Hematopoietic multipotent progenitor cell treated with erythropoietin and hydrocortisone succinate and interleukin-3 and kit ligand, for 15 days (in vitro differentiated cells): ENCODE measurements around the gene RSAD1.

Experiments
- DNase-seq: peaks from one replicate; pipeline ENCODE4 v3.0.0-alpha.2; 2015; ENCODE audit warnings: low spot score

RSAD1 gene

DNA sequence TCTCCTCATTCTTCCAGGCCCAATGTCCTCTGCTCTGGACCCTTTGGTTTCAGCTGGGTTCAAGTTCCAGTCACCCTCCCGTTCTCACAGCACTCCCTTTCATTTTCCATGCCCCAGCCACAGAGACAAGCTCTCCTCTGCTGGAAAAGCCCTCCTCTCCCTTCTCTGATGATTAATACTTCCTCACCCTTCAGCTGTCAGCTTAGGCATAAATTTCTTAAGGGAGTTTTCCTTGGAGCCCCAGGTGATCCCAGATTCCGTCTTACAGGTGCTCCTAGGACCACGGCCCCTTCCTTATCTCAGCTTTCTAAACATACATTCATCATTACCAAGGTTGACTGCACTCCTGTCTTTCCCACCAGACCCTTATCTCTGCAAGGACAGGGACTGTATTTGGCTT, 20.4 kb upstream of the RSAD1 start:
- no peak for DNase-seq

DNA sequence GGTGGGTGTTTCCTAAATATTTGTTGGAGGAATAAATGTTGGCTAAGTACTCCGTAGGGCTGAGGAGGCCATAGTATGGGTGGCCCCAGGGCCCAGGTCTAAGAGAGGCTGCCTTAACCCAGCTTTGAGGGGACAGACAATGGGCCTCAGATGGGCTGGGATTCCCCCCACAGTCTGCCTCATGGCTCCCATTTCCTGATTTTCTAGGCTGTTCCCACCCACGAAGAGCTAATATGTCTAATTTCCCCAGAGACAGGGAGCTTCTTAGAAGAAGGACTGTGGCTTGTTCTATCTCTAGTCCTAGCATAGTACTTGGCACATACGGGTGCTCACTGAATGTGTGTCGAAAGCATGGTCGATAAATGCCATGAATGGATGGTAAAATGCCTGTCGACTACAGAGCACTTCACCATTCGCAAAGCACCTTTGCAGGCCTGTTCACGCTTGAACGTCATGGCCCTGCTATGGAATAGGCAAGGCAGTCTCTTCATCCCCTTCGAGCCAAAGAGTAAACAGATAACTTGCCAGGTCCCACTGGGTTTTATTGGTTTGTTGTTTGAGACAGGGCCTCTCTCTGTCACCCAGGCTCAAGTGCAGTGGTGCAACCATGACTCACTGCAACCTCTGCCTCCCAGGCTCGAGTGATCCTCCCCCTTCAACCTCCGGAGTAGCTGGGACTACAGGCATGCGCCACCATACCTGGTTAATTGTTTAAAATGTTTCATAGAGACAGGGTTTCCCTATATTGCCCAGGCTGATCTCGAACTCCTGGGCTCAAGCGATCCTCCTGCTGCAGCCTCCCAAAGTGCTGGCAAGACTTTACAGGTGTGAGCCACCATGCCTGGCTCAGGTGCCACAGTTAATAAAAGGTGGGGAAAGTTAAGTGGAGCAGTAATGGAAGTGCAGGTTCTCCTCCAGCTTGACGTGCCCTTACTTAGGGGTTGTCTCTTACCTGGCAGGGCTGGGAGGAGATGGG, 19.7 kb upstream of the RSAD1 start:
- no peak for DNase-seq

DNA sequence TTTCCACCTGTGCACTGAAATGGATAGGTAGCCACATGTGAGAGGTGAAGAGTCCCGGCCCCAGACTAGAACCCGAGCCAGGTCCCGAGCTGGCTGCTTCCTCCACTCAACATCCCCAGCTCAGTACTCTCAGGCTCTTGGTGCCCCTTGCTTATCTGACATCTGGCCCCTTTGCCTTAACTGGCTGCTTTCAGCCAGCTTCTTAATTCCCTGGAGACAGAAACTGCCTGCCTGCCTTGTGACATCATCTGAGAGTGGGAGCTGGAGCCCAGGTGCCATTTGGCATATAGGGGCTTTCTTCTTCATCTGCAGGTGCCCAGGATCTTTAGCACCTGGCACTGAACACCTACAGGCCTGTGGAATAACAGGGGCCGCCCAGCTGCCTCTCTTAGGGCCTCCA, 18.9 kb upstream of the RSAD1 start:
- DNase-seq, result no peak

DNA sequence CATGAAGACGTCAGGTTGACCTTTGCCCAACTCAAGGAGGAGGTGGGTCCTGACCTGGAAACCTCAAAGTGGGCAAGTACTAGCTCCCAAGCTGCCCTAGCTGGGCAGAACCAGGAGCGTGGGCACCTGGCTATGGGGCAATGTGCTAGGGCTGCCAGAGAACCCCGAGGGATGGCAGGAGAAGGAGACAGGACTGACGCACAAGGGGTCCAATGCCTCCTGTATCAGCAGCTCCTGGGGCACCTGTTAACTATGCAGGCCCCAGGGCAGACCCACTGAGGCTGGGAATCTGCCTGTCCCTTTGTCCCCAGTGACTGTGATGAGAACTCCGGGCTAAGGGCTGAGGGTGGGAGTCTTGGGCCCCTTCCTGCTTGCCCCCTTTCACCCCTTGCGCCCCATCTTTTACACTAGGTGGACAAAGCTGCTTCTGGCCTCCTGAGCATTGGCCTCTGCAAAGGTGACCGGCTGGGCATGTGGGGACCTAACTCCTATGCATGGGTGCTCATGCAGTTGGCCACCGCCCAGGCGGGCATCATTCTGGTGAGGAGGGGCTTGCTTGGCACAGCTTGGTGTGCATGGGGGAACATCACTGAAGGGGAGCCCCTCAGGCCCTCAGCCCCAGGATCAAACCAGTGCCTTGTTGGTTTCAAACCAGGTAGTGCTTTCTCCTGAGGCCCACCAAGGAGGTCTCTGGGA, 17.7 kb upstream of the RSAD1 start:
- no peak for DNase-seq

DNA sequence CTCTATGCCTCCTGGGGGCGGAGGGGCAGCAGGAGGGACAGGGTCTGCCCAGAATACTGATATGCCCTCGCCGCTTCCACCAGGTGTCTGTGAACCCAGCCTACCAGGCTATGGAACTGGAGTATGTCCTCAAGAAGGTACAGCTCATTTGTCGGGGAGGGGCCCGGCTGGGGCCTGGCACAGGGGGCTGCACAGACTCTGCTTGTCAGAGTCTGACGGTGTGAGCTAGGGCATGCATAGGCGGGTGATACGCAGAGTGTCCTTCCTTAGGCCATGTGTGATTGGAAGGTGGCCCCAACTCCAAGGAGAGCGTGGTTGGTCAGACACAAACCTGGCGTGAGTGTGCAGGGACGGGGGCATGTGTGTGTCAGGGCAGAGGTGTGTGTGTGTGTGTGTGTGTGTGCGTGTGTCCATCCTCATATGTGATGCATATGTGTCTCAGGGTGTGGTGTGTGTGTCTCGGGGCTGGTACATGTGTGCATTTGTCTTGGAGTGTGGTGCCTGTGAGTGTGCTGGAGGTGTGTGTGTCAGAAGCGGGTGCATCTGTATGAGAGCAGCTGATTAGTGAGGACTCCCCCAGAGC, 17.0 kb upstream of the RSAD1 start:
- no peak for DNase-seq

DNA sequence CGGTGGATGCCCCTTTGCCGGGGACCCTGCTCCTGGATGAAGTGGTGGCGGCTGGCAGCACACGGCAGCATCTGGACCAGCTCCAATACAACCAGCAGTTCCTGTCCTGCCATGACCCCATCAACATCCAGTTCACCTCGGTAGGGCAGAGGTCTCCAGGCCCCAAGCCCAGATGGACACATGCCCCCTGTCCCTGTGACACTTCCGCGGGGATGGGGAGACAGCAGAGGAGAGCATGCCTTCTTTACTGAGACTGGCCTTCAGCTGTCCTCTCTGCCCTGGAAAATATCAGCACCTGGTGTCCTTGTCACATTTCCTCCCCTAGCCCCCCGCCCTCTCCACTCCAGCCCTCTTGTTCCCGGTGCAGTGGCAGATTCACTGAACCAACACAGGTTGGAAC, 16.2 kb upstream of the RSAD1 start:
- DNase-seq, result no peak

DNA sequence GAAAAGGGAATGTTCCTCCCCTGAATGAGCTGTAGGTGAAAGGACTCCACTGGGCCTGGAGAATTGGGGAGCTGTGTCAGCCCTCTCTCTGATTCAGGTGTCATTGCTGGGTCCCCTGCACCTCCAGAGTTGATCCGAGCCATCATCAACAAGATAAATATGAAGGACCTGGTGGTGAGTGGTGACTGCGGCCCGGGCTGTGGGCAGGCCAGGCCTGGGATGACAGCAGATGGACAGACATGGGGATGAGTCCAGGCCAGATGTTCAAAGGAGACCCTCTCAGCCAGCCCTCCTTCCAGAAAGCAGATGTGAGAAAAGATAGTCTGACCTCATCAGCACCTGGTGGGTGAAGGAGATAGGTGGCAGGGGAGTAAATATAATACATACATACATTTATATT, 14.5 kb upstream of the RSAD1 start:
- no peak for DNase-seq

DNA sequence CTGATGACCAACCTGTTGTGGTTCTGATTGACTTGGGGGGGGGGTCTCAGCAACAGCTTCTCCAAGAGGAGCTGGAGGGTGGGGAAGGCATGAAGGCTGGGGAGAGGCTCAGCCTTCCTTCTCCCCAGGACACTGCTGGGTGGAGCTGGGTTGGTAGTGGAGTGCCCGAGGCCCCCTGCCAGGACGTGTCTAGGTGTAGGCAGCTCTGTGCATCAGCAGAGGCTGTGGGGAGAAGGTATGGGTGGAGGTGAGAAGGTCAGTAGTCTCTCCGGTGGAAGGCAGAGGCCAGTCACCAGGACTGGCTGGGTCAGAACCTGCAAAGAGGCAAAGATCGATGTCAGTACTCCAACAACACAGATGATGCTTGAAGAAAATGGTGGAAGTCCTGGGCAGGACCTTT, 13.9 kb upstream of the RSAD1 start:
- no peak for DNase-seq

DNA sequence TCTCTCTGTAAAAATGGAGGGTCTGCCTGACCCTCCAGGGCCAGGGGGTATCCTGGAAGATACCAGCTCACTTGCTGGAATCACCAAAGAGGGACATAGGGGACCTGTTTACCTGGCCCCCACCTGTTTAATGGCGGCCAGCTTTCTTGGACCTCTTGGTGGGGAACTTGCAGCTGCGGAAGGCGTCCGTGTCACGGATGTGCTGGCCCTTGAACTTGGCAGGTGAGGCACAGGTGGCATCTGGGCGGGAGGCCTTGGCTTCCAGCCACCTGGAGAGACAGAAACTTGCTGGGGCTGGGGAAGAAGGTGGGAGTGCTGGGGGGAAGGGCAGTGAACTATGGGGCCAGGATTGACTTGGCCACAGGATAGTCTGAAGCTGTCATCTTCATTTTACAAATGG, 13.5 kb upstream of the RSAD1 start:
- no peak for DNase-seq

DNA sequence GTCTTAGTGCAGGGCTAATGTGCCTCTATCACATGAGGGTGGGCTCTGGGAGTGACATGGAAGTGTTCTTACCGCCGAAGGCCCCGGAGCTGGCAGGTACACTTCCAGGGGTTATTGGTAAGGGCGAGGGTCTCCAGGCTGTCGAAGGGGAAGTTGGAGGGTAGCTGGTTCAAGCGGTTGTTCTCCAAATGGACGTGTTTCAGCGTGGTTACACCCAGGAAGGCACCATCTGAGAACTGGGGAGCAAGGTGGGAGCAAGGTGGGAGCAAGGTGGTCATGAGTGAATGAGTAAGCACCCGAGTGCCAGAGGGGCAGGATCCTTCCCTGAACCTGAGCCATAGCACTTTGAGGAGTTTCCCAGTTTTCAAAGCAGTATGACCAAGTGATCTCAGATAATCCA, 13.0 kb upstream of the RSAD1 start:
- DNase-seq, result no peak

DNA sequence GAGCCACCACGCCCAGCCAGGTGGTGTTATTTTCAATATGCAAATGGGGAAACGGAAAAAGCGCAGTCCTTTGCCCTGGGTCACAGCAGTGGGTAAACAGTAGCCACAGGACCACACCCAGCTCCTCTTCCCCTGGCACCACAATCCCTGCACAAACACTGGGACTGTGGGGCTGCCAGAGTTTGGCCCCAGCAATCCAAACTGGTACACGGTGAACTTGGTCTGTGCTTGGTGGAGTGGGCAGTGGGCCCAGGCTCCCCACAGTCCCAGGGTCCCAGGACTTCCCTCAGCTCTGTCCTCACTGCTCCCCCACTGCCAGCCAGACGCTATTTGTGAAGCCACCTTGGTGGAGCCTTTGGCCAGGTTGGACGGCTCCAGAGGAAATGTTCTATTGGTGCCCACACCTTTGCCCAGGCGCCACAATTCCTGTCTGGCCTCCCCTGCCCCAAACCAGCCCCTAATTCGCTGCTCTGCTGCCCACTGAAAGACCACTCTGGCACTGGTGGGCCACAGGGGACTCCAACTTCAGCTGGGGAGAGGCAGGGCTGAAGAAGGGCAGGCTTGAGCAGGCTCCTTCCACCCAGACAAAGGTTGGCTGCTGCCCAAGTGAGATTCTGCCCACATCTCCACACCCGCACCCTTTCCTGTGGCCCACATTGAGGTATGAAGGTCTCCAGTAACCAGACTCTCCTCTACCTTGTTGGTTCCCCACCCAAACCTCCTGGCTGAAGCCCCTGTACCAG, 12.1 kb upstream of the RSAD1 start:
- DNase-seq, result no peak

DNA sequence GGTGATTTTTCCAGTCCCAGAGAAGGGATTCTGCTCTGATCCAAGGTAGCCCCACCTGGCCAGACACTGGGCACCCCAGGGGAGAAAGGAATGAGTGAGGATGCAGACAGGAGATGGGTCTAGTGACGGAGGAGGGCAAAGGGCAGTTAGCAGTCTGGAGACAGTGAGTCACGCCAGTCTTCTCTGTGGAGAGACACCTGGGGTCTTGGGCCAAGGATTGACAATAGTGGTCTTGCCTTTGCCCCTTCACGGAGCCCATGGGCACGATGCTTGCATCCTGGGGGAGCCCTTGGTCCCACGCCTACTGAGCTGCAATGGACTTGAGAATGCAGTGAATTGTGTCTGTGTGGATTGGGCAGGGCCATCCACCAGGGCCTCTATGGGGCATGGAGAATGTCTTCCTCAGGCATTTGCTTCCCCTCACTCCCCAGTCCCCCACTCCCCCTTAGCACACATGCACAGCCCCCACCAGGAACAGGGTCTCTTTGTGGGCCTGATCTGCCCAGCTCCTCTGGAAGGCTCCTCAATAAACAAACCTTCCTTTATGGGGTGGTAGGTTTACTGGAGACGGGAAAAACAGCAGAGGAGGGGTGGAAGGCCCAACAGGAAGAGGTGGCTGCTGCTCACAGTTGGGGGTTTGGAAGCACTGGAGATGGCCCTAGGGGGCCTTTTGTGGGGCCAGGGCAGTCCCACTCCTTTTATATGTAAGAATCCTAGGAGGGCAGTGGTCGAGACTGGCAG, 11.4 kb upstream of the RSAD1 start:
- DNase-seq, result no peak

DNA sequence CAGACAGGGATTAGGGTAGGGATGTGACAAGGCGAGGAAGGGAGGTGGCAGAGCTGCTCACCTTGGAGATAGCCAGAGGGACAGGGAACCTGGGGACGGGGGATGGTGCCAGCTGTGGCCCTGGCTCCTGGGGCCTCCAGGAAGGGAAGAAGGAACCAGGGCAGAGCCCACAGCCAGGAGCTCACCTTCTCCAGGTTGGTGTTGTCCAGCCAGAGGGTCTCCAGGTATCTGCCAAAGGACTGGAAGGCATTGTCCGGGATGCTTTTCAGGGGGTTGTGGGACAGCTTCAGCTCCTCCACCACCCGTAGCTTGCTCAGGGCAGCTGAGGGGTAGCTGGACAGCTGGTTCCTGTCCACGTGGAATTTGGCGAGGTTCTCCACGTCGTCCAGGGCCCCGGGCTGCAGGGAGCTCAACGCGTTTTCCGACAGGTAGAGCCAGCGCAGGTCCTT, 10.8 kb upstream of the RSAD1 start:
- no peak for DNase-seq

DNA sequence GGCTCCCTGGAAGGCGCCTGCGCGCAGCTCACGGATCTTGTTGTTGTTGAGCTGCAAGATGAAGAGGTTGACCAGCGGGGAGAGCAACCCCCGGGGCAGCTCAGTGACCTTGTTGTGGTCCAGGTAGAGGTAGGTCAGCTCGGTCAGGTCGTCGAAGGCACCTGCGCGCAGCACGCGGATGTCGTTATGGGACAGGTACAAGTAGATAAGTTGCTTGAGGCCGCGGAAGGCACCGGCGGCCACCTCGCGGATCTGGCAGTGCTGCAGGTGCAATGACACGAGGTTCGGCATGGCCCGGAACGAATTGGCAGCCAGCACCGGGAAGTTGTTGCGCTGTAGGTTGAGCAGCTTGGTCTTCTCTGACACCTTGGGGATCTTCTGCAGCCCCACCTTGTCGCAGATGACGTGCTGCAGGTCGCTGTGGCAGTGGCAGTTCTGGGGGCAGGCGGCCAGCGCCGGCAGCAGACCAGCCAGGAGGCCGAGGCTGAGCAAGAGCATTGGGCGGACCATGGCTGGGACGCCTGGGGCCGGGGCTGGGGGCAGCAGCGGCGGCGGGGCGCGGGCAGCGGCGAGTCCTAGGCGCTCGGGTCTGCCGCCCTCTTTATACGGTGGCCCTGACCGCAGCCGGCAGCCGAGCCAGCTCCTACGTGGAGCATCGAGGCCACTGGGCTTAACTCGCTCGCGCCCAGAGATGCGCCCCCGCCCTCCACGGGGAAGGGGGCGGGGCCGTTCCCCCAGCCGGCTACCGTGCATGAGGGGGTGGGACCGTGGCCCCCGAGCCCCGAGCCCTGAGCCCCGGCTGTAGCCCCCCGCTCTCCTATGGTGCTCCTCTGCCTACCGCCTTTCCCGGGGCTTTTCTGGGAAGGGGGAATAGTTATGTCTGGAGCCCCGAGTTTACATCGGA, 10.1 kb upstream of the RSAD1 start, which contains the start of gene CHAD:
Gene CHAD (minus strand): TSS at position 577 of the 904 bp plus-strand sequence. CDS start 67 bp downstream, at position 510.
- no peak for DNase-seq

DNA sequence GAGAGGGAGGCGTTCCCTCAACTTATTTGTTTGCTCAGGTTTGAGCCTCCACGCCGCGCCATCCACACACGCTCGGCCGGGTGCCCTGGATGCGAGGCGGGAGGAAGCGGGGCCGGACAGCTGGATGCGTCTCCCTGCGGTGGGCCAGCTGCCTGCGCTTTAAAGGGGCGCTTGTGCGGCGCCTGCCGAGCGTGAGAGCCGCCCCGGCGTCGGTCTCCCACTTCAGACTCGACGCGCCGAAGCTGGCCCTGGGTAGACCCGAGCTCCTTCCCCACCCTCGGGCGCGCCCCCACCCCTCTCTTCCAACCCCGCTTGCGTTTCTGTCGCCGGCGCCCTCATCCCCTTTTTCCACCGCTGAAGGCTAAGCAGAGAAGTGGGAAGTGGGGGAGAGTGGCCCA, 9.5 kb upstream of the RSAD1 start:
- DNase-seq, result no peak

DNA sequence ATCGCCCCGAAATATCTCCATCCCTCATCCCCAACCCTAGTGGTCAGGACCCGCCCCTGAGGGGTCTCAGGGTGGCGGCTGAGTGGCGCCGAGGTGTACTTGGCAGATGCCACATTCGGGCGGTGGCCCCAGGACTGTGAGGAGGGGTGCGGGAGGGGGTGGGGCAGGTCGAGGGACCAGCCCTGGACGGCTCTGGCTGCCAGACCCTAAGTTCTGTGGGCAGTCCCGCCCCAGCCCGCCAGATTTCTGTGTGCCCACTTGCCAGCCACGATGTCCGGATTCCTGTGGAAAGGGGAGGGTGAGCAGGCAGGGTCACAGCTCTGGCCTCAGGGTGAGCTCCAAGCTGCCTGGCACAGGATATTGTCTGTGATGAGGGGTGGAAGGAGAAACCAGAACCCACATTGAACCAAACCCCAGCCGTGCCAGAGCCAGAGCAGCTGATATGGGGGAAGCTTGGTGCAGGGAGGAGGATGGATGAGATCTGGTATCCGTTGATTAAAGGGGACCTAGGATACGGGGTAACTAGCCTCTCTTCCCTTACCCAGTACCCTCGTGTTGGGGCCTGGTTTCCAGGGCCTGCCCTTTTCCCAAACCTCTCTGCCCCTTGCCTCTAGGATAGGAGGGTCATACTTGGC, 8.9 kb upstream of the RSAD1 start:
- DNase-seq, result no peak

DNA sequence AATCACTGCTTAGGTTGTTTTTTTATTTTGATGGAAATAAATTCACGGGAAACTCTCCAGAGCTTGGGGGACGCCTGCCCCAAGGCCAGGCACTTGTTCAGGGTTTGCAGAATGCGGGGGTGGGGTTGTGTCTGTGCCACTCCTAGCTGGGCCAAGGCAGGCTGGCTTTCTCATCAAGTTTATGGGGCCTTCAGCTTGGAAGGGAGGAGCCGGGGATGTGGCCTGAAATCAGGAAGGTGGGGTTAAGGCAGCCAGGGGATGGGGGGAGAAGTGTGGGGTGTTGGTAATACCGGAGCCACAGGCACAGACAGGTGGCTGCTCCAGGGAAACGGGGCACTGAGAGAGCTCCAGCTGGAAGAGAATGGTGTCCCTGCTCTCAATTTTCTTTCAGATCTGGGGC, 8.2 kb upstream of the RSAD1 start:
- DNase-seq, result no peak

DNA sequence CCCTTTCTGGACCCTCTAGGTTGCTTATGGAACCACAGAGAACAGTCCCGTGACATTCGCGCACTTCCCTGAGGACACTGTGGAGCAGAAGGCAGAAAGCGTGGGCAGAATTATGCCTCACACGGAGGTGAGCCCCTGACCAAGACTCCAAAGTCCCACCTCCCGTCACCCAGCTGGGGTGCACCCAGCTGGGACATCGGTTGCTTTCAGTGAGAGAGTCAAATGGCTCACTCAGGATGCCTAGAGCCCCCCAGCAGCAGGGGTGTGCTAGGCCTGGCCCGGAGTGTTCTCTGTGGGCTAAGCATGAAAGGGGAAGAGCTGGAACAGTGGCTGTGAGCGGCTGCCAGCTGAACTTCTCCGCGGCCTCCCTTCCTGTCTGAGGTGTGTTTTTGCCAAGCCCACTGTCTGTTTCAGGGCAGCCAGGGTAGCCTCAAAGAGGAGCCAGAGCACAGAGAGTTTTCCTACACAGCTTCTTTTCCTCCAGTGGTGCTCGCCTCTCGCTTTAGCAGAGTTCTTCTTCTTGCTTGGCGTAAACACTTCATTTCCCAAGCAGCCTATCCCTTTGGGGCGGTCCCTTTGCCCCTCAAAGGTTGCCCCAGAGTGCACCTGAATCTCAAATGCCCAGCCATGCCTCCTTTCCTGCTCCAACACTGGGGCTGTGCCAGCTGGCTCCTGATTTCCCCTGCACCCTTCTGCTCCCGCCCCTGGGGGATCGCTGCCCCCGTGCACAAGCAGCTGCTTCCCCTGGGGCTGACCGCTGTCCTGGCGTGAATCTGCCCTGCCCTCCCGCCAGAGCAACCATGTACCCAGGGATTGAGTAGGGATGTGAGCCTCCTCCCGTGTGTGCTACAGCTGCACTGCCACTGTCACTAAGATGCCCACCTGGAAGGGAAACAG, 7.4 kb upstream of the RSAD1 start:
- no peak for DNase-seq

DNA sequence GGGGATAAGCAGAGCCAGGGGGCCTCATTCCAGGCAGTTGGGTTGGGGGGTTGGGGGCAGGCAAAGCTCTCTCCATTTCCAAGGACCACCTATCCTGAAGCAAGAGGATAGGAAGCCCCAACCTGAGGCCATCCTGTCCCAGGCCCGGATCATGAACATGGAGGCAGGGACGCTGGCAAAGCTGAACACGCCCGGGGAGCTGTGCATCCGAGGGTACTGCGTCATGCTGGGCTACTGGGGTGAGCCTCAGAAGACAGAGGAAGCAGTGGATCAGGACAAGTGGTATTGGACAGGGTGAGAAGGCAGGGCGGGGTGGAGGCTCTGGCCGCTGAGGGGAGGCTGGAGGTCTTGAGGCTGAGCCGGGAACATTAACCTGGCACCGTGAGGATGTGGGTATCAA, 6.4 kb upstream of the RSAD1 start:
- no peak for DNase-seq
